Transverse colon (tissue), 3 donors: Measurements from ENCODE around the gene OR51F2.

Experiments
- CTCF ChIP-seq, 5 experiments: fragments of 200-600 bp in 3 of 5; fragments of 450-650 bp in 2 of 5; sonication (generic) in 3 of 5; IDR thresholded peaks; 1 replicate in 2 of 5; 2 replicates in 3 of 5; pipeline ENCODE4 v1.5.1; 2016 to 2017; ENCODE audit warnings: antibody characterized with exemption in 5 of 5, inconsistent platforms in 3 of 5, mild to moderate bottlenecking in 2 of 5, moderate library complexity in 1 of 5
- POLR2A ChIP-seq: fragments of 450-650 bp; IDR thresholded peaks from one replicate; pipeline ENCODE4 v1.6.1; 2016; ENCODE audit warnings: antibody characterized with exemption, mild to moderate bottlenecking, moderate library complexity

GRCh38 chr11:4826425-4826824 lies 5.3 kb downstream of the OR51F2 start:
- TF ChIP-seq POLR2A (no peak), CTCF (IDR thresholded peaks at IDR 0.05) (peak; percentile 27 to 51 (median 40))
